HCT116 (cell line): ENCODE results near the gene PWP1. TPM values are rescaled to one million over a fixed set of nuclear protein-coding genes. Genes with fewer than 3 reads are reported as not detected.

Experiments
- ATAC-seq: fragments of 200-7000 bp; cut with Tn5 transposase; 2 replicates; pipeline ENCODE4 v1.9.1; 2020; ENCODE audit warnings: mild to moderate bottlenecking, moderate library complexity
- BruUV-seq: library from RNA; stranded (reverse); fragments of 400-500 nt; replicated peaks from 2 replicates; lab custom pipeline; 2021; lab: Mats Ljungman, UMichigan
- CTCF ChIA-PET: fragments of 300-600 bp; sonication (Branson Sonifier 250); formaldehyde crosslinking; loops from one replicate; lab custom pipeline; 2021; ENCODE audit warnings: antibody characterized with exemption; lab: Charles Lee
- POLR2A ChIA-PET: fragments of 300-600, 350-600 bp; sonication (Branson Sonifier 250); formaldehyde crosslinking; loops from one replicate; lab custom pipeline; 2021; ENCODE audit warnings: antibody characterized with exemption; lab: Charles Lee
- RAD21 ChIA-PET, 2 experiments: fragments of 300-600 bp; sonication (Branson Sonifier 250); formaldehyde crosslinking; loops; one replicate each; lab custom pipeline; 2023; ENCODE audit warnings: low total read pairs in 2 of 2; ENCODE audit not compliant: uncharacterized antibody in 2 of 2, unreplicated experiment in 2 of 2, low non-redundant PET in 1 of 2; lab: Charles Lee
- DNase-seq: peaks from one replicate; pipeline ENCODE4 v3.0.0-alpha.2; 2010; ENCODE audit warnings: low read depth, low spot score
- H2AFZ ChIP-seq: fragments of 200-600 bp; shearing (Covaris generic), sonication (generic); 2 replicates; pipeline ENCODE4 v1.6.1; 2017; ENCODE audit warnings: low read depth, mixed run types, mixed read lengths, antibody characterized with exemption, low read length; ENCODE audit not compliant: poor library complexity, severe bottlenecking
- H3K27ac ChIP-seq: 2 replicates; pipeline ENCODE4 v1.5.1; 2012; ENCODE audit warnings: low read depth, low read length
- H3K27me3 ChIP-seq: fragments of 200-600 bp; sonication (generic); 2 replicates; pipeline ENCODE4 v1.6.1; 2016; ENCODE audit warnings: mixed run types, low read length, mixed read lengths; ENCODE audit not compliant: insufficient read depth
- H3K36me3 ChIP-seq, 2 experiments: fragments of 200-500 bp in 1 of 2; fragments of 200-600 bp in 1 of 2; sonication (Bioruptor generic) in 1 of 2; sonication (generic) in 1 of 2; 2 replicates each; pipeline versions ENCODE4 v1.5.1 to v1.6.1; 2014 to 2016; ENCODE audit warnings: low read length in 2 of 2, inconsistent platforms in 1 of 2, mixed read lengths in 1 of 2, mixed run types in 1 of 2; ENCODE audit not compliant: insufficient read depth in 2 of 2, control insufficient read depth in 1 of 2
- H3K4me1 ChIP-seq, 2 experiments: fragments of 200-600 bp in 1 of 2; sonication (generic) in 1 of 2; 2 replicates each; pipeline versions ENCODE4 v1.5.1 to v1.6.1; 2012 to 2017; ENCODE audit warnings: low read length in 2 of 2, inconsistent platforms in 1 of 2, mild to moderate bottlenecking in 1 of 2, mixed read lengths in 1 of 2, mixed run types in 1 of 2, moderate library complexity in 1 of 2; ENCODE audit not compliant: insufficient read depth in 2 of 2, control insufficient read depth in 1 of 2
- H3K4me2 ChIP-seq: fragments of 200-600 bp; sonication (generic); 2 replicates; pipeline ENCODE4 v1.6.1; 2017; ENCODE audit warnings: mixed run types, low read length, mixed read lengths
- H3K4me3 ChIP-seq, 2 experiments: fragments of 200-600 bp in 1 of 2; sonication (generic) in 1 of 2; replicated peaks in 1 of 2; 2 replicates each; pipeline ENCODE4 v1.5.1; 2011 to 2016; ENCODE audit warnings: low read length in 2 of 2, control low read depth in 1 of 2, low read depth in 1 of 2, mild to moderate bottlenecking in 1 of 2, mixed read lengths in 1 of 2, mixed run types in 1 of 2
- H3K79me2 ChIP-seq: fragments of 200-600 bp; sonication (generic); 2 replicates; pipeline ENCODE4 v1.6.1; 2017; ENCODE audit warnings: mild to moderate bottlenecking, mixed run types, low read length, moderate library complexity, mixed read lengths; ENCODE audit not compliant: insufficient read depth
- H3K9ac ChIP-seq: fragments of 200-600 bp; sonication (generic); 2 replicates; pipeline ENCODE4 v1.6.1; 2016; ENCODE audit warnings: low read length, mixed read lengths
- H3K9me2 ChIP-seq: fragments of 200-600 bp; sonication (generic), shearing (Covaris generic); 2 replicates; pipeline ENCODE4 v1.6.1; 2017; ENCODE audit warnings: mixed run types, mild to moderate bottlenecking, moderate library complexity; ENCODE audit not compliant: insufficient read depth
- H3K9me3 ChIP-seq, 2 experiments: fragments of 200-500 bp in 1 of 2; fragments of 200-600 bp in 1 of 2; sonication (Bioruptor generic) in 1 of 2; sonication (generic) in 1 of 2; 2 replicates each; pipeline ENCODE4 v1.6.1; 2014 to 2017; ENCODE audit warnings: low read length in 2 of 2, mixed read lengths in 2 of 2, inconsistent platforms in 1 of 2, low read depth in 1 of 2, mild to moderate bottlenecking in 1 of 2, mixed run types in 1 of 2, moderate library complexity in 1 of 2; ENCODE audit not compliant: control insufficient read depth in 1 of 2, insufficient read depth in 1 of 2
- H4K20me1 ChIP-seq: fragments of 200-600 bp; sonication (generic), shearing (Covaris generic); 2 replicates; pipeline ENCODE4 v1.6.1; 2017; ENCODE audit warnings: mixed run types, mild to moderate bottlenecking, moderate library complexity; ENCODE audit not compliant: insufficient read depth
- FOSL1 ChIP-seq: IDR thresholded peaks from 2 replicates; pipeline ENCODE4 v1.6.1; 2012; ENCODE audit warnings: low read depth
- POLR2A ChIP-seq: IDR thresholded peaks from 2 replicates; pipeline ENCODE4 v1.7.0; 2011; ENCODE audit warnings: borderline replicate concordance; ENCODE audit not compliant: insufficient read depth, insufficient read length; ENCODE audit errors: extremely low read depth
- POLR2AphosphoS5 ChIP-seq: IDR thresholded peaks from 2 replicates; pipeline ENCODE4 v1.6.1; 2011; ENCODE audit warnings: mild to moderate bottlenecking, low read depth, low read length, moderate library complexity
- SIN3A ChIP-seq: IDR thresholded peaks from 2 replicates; pipeline ENCODE4 v1.6.1; 2012; ENCODE audit warnings: low read depth
- TCF7L2 ChIP-seq: IDR thresholded peaks from 2 replicates; pipeline ENCODE4 v1.7.0; 2011; ENCODE audit warnings: borderline replicate concordance, inconsistent platforms; ENCODE audit not compliant: insufficient read depth, insufficient read length; ENCODE audit errors: extremely low read depth
- YY1 ChIP-seq: IDR thresholded peaks from 2 replicates; pipeline ENCODE4 v1.6.1; 2011; ENCODE audit warnings: low read length, low read depth, moderate library complexity, mild to moderate bottlenecking; ENCODE audit not compliant: insufficient replicate concordance; ENCODE audit errors: extremely low read depth
- ZNF274 ChIP-seq: fragments of 200-500 bp; sonication (Bioruptor generic); IDR thresholded peaks from 2 replicates; pipeline ENCODE4 v1.6.1; 2014; ENCODE audit warnings: mild to moderate bottlenecking, low read depth, low read length, inconsistent platforms
- intact Hi-C: fragments of 100-400 bp; cut with micrococcal nuclease; formaldehyde crosslinking; loops from 2 replicates; pipeline ENCODE4 v1.10.0; 2022
- total RNA-seq: library from RNA; stranded (reverse); gene quantifications from one replicate; pipeline ENCODE4 v1.2.1, GENCODE V29; 2021; ENCODE audit not compliant: unreplicated experiment
- TF ChIP-seq, protein P1 (sequence below): IDR thresholded peaks from 2 replicates; pipeline ENCODE4 v1.6.1; 2012; ENCODE audit warnings: low read depth
- TF ChIP-seq, protein P2 (sequence below): IDR thresholded peaks from 2 replicates; pipeline ENCODE4 v1.6.1; 2012
- TF ChIP-seq, protein P3 (sequence below), 3 experiments: fragments of 200-600 bp in 1 of 3; sonication (generic) in 1 of 3; IDR thresholded peaks in 2 of 3; conservative IDR thresholded peaks in 1 of 3; 2 replicates each; pipeline ENCODE4 v1.5.1; 2012 to 2017; ENCODE audit warnings: low read depth in 2 of 3, low read length in 2 of 3, antibody characterized with exemption in 1 of 3, borderline replicate concordance in 1 of 3, control low read depth in 1 of 3, mild to moderate bottlenecking in 1 of 3, mixed read lengths in 1 of 3, mixed run types in 1 of 3, moderate library complexity in 1 of 3; ENCODE audit not compliant: insufficient read depth in 1 of 3

Gene PWP1
- total RNA-seq, 1 experiment from 2014 or later: 48.2 TPM

DNA sequence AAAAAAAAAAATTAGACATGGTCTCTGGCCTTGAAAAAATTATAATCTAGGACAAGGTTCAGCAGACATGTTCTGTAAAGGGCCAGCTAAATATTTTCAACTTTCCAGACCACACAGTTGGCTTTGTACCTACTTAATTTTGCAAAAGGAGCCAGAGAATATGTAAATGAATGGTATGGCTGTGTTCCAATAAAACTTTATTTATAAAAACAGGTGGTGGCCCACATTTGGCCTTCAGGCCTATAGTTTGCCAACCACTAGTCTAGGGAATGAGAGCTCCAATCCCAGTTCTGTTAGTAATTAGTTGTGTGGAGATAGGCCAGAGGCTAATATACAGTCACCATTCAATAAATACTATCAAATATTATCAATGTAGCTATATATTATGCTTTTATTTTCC lies 29.3 kb upstream of the PWP1 start:
- no peaks in the 10 kb centered on the region for H4K20me1 ChIP-seq
- no peaks in the 10 kb centered on the region for H3K4me1 ChIP-seq
- H3K9me3 ChIP-seq: no peaks in the 10 kb centered on the region
- H3K9me2 ChIP-seq: no peaks in the 10 kb centered on the region
- H3K79me2 ChIP-seq: no peaks in the 10 kb centered on the region
- ATAC-seq: no peak
- TF ChIP-seq, protein P1, sequence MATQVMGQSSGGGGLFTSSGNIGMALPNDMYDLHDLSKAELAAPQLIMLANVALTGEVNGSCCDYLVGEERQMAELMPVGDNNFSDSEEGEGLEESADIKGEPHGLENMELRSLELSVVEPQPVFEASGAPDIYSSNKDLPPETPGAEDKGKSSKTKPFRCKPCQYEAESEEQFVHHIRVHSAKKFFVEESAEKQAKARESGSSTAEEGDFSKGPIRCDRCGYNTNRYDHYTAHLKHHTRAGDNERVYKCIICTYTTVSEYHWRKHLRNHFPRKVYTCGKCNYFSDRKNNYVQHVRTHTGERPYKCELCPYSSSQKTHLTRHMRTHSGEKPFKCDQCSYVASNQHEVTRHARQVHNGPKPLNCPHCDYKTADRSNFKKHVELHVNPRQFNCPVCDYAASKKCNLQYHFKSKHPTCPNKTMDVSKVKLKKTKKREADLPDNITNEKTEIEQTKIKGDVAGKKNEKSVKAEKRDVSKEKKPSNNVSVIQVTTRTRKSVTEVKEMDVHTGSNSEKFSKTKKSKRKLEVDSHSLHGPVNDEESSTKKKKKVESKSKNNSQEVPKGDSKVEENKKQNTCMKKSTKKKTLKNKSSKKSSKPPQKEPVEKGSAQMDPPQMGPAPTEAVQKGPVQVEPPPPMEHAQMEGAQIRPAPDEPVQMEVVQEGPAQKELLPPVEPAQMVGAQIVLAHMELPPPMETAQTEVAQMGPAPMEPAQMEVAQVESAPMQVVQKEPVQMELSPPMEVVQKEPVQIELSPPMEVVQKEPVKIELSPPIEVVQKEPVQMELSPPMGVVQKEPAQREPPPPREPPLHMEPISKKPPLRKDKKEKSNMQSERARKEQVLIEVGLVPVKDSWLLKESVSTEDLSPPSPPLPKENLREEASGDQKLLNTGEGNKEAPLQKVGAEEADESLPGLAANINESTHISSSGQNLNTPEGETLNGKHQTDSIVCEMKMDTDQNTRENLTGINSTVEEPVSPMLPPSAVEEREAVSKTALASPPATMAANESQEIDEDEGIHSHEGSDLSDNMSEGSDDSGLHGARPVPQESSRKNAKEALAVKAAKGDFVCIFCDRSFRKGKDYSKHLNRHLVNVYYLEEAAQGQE: no peak
- TF ChIP-seq FOSL1: no peak
- no peak for TF ChIP-seq POLR2AphosphoS5
- TF ChIP-seq YY1: no peak
- TF ChIP-seq, protein P2, sequence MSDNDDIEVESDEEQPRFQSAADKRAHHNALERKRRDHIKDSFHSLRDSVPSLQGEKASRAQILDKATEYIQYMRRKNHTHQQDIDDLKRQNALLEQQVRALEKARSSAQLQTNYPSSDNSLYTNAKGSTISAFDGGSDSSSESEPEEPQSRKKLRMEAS: no peak
- TF ChIP-seq SIN3A: no peak
- TF ChIP-seq POLR2A: no peak
- TF ChIP-seq TCF7L2: no peak
- TF ChIP-seq, protein P3, sequence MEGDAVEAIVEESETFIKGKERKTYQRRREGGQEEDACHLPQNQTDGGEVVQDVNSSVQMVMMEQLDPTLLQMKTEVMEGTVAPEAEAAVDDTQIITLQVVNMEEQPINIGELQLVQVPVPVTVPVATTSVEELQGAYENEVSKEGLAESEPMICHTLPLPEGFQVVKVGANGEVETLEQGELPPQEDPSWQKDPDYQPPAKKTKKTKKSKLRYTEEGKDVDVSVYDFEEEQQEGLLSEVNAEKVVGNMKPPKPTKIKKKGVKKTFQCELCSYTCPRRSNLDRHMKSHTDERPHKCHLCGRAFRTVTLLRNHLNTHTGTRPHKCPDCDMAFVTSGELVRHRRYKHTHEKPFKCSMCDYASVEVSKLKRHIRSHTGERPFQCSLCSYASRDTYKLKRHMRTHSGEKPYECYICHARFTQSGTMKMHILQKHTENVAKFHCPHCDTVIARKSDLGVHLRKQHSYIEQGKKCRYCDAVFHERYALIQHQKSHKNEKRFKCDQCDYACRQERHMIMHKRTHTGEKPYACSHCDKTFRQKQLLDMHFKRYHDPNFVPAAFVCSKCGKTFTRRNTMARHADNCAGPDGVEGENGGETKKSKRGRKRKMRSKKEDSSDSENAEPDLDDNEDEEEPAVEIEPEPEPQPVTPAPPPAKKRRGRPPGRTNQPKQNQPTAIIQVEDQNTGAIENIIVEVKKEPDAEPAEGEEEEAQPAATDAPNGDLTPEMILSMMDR (IDR thresholded peaks at IDR 0.05 in 2 of 3, conservative IDR thresholded peaks at IDR 0.05 in 1 of 3; ENCODE audit: borderline replicate concordance in 1 of 3, insufficient read depth in 1 of 3, low read depth in 2 of 3, low read length in 2 of 3): no peak
- TF ChIP-seq ZNF274: no peak
- ChIA-PET RAD21 (no interaction called here), CTCF (interaction anchor here (1.2 kb wide), 1 partner anchor 20 kb away, joined by 9 read pairs; no protein-coding TSS in a partner anchor), POLR2A (no interaction called here)
- H2AFZ ChIP-seq: no peak overlapping the region
- no peak overlapping the region for H3K27ac ChIP-seq
- H3K4me2 ChIP-seq: no peak overlapping the region
- no TSS peak for BruUV-seq
- no peaks in the 10 kb centered on the region for H3K27me3 ChIP-seq
- H3K9ac ChIP-seq: no peak overlapping the region
- intact Hi-C loops: no loop called here
- H3K4me3 ChIP-seq: no peak overlapping the region
- H3K36me3 ChIP-seq: no peaks in the 10 kb centered on the region
- no peak for DNase-seq
